HG03520 (cell line): ENCODE measurements around the gene CDKL4.
"Not testable (repeated sequence)": the region's sequence is repeated elsewhere in the genome, so short reads cannot be mapped to it uniquely, and the experiment has no call there.

Source experiments
- ATAC-seq: cut with Tn5 transposase; IDR thresholded peaks from one replicate; pipeline ENCODE4 v1.9.1; 2021; ENCODE audit warnings: mild to moderate bottlenecking, moderate library complexity; ENCODE audit not compliant: unreplicated experiment

The CDKL4 gene

GRCh38 chr2:39179974-39180960 is 63.5 kb downstream of the CDKL4 start:
- ATAC-seq = no peak

- ATAC-seq = no peak
These were observed 65.0 kb downstream of the CDKL4 start for GRCh38 chr2:39178756-39179155.

GRCh38 chr2:39176997-39177396 is 66.8 kb downstream of the CDKL4 start:
- no peak for ATAC-seq

- no peak for ATAC-seq
These were observed 68.6 kb downstream of the CDKL4 start for GRCh38 chr2:39175026-39175812.

- ATAC-seq = no peak
These were observed 69.7 kb downstream of the CDKL4 start for GRCh38 chr2:39174022-39174421.

GRCh38 chr2:39172047-39172706 is 71.6 kb downstream of the CDKL4 start:
- not testable (repeated sequence) for ATAC-seq

GRCh38 chr2:39171621-39172020 is 72.1 kb downstream of the CDKL4 start:
- ATAC-seq = no peak

GRCh38 chr2:39164089-39164488 is 79.7 kb downstream of the CDKL4 start:
- no peak for ATAC-seq

GRCh38 chr2:39160982-39161381 is 82.8 kb downstream of the CDKL4 start:
- ATAC-seq = no peak

GRCh38 chr2:39159283-39159682 is 84.5 kb downstream of the CDKL4 start:
- no peak for ATAC-seq

GRCh38 chr2:39158351-39158750 is 85.4 kb downstream of the CDKL4 start:
- ATAC-seq = no peak

- no peak for ATAC-seq
These were observed 86.9 kb downstream of the CDKL4 start for GRCh38 chr2:39156846-39157245.

- ATAC-seq = no peak
These were observed 87.7 kb downstream of the CDKL4 start for GRCh38 chr2:39156107-39156506.

GRCh38 chr2:39155573-39155972 is 88.2 kb downstream of the CDKL4 start:
- not testable (repeated sequence) for ATAC-seq

- ATAC-seq = no peak
These were observed 88.8 kb downstream of the CDKL4 start for GRCh38 chr2:39154944-39155343.

- no peak for ATAC-seq
These were observed 90.5 kb downstream of the CDKL4 start for GRCh38 chr2:39153312-39153711.

- ATAC-seq = no peak
These were observed 91.3 kb downstream of the CDKL4 start for GRCh38 chr2:39152504-39152903.

- no peak for ATAC-seq
These were observed 92.8 kb downstream of the CDKL4 start for GRCh38 chr2:39150890-39151497.

GRCh38 chr2:39150102-39150562 is 93.6 kb downstream of the CDKL4 start:
- ATAC-seq = no peak

- no peak for ATAC-seq
These were observed 97.1 kb downstream of the CDKL4 start for GRCh38 chr2:39146630-39147029.
